ENCODE measurements around the gene KREMEN2. TPM values are rescaled to one million over a fixed set of nuclear protein-coding genes. Genes with fewer than 3 reads are reported as not detected.

KREMEN2 gene
- polyA plus RNA-seq, 1 donor from 2014 or later, result 1.5 TPM

Other genes with a start within 250 kb of the KREMEN2 start
- not detected for gene PRSS27, start 244.1 kb upstream of the KREMEN2 start, polyA plus RNA-seq
- gene SRRM2, start 211.6 kb upstream of the KREMEN2 start, polyA plus RNA-seq, result 159 TPM
- 262 TPM for gene ELOB, start 187.0 kb upstream of the KREMEN2 start, polyA plus RNA-seq
- not detected for gene PRSS33, start 176.7 kb upstream of the KREMEN2 start, polyA plus RNA-seq
- gene PRSS41, start 165.8 kb upstream of the KREMEN2 start, polyA plus RNA-seq, result not detected
- 10.4 TPM for gene PRSS21, start 147.0 kb upstream of the KREMEN2 start, polyA plus RNA-seq
- gene ZG16B, start 134.0 kb upstream of the KREMEN2 start, polyA plus RNA-seq, result not detected
- gene PRSS22, start 106.1 kb upstream of the KREMEN2 start, polyA plus RNA-seq, result not detected
- 20.8 TPM for gene FLYWCH2, start 81.1 kb upstream of the KREMEN2 start, polyA plus RNA-seq
- 14.8 TPM for gene FLYWCH1, start 52.3 kb upstream of the KREMEN2 start, polyA plus RNA-seq
- gene PAQR4, start 5.1 kb downstream of the KREMEN2 start, polyA plus RNA-seq, result 1.9 TPM
- 1.4 TPM for gene PKMYT1, start 16.2 kb downstream of the KREMEN2 start, polyA plus RNA-seq
- not detected for gene CLDN9, start 48.6 kb downstream of the KREMEN2 start, polyA plus RNA-seq
- not detected for gene CLDN6, start 53.9 kb downstream of the KREMEN2 start, polyA plus RNA-seq
- gene TNFRSF12A, start 56.1 kb downstream of the KREMEN2 start, polyA plus RNA-seq, result 0.31 TPM
- 26.2 TPM for gene HCFC1R1, start 59.7 kb downstream of the KREMEN2 start, polyA plus RNA-seq
- gene THOC6, start 59.8 kb downstream of the KREMEN2 start, polyA plus RNA-seq, result 48.2 TPM
- gene BICDL2, start 72.7 kb downstream of the KREMEN2 start, polyA plus RNA-seq, result not detected
- 0.40 TPM for gene MMP25, start 82.3 kb downstream of the KREMEN2 start, polyA plus RNA-seq
- gene IL32, start 101.4 kb downstream of the KREMEN2 start, polyA plus RNA-seq, result 59.8 TPM
- not detected for gene ZSCAN10, start 135.0 kb downstream of the KREMEN2 start, polyA plus RNA-seq
- not detected for gene ZNF205, start 148.3 kb downstream of the KREMEN2 start, polyA plus RNA-seq
- 1.9 TPM for gene ZNF213, start 170.8 kb downstream of the KREMEN2 start, polyA plus RNA-seq
- not detected for gene OR1F1, start 223.9 kb downstream of the KREMEN2 start, polyA plus RNA-seq